ENCODE measurements around the gene SLC36A3. TPM values are rescaled to one million over a fixed set of nuclear protein-coding genes. Genes with fewer than 3 reads are reported as not detected.

SLC36A3 gene
- total RNA-seq, 1 donor from 2014 or later, result not detected

- intact Hi-C loops (cut with micrococcal nuclease), result loop anchor here (1.0 kb wide), 1 partner anchor 11 kb away; the partner anchor contains the start of gene GM2A
Measured at GRCh38 chr5:151264113-151264512, 39.5 kb downstream of the SLC36A3 start.

GRCh38 chr5:151262532-151262931 lies 41.0 kb downstream of the SLC36A3 start:
- intact Hi-C loops (cut with micrococcal nuclease), result no loop called here

DNA sequence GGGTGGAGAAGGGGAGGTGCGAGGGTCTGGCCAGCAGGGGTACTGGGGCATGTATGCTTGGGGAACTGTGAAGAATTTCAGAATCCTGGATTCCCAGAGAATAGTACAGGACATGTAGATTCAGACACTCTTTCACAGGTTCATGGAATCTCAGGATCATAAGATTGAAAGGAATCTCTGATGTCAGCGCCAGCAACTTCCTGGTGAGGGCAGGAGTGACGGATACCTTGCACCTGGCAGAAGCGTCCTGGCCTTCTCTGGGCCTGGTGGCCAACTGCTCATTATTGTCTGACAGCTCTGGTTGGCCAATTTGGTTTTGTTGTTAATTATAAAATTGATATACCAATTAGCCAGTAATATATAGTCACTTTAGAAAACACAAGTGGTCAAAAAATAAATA lies 43.6 kb downstream of the SLC36A3 start:
- intact Hi-C loops (cut with micrococcal nuclease), result no loop called here

- intact Hi-C loops (cut with micrococcal nuclease), result no loop called here
Measured at GRCh38 chr5:151258816-151259215, 44.8 kb downstream of the SLC36A3 start.

DNA sequence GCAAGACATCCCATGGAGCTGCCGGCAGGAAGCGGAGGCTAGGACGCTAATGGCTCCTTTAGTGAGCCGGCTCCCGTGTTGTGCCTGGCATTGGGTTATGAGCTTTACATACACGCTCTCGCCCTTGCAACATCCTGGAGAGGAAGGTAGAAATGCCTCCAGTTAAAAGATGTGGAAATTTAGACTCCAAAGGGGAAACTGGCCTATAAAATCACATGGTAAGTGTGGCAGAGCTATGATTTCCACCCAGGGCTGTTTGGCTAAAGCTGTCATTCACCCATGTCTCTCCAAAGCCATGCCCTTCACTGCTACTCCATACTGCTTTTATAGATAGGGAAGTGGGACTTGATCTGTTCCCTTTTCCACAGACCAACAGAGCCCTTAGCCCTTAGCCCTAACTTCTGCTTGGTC lies 45.4 kb downstream of the SLC36A3 start:
- intact Hi-C loops (cut with micrococcal nuclease), result no loop called here

DNA sequence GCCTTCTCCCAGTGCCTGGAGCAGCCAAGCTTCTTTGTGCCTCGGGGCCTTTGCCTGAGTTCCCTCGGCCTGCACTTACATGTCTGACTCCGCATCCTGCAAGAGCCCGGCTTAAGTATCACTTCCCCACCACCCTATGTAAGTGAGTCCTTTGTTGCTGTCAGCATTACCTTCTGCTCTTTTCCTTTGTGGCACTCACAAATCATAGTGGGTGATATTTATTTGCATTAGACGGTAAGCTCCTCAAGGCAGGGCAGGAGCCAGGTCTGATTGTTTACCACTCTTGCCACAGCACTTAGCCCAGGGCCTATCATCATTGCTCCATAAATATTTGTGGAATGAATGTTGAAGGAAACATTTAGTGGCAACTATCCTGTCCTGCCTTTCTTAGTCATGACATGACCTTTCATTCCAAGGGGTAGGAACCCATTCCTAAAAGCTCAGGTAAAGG lies 45.8 kb downstream of the SLC36A3 start:
- intact Hi-C loops (cut with micrococcal nuclease), result no loop called here

DNA sequence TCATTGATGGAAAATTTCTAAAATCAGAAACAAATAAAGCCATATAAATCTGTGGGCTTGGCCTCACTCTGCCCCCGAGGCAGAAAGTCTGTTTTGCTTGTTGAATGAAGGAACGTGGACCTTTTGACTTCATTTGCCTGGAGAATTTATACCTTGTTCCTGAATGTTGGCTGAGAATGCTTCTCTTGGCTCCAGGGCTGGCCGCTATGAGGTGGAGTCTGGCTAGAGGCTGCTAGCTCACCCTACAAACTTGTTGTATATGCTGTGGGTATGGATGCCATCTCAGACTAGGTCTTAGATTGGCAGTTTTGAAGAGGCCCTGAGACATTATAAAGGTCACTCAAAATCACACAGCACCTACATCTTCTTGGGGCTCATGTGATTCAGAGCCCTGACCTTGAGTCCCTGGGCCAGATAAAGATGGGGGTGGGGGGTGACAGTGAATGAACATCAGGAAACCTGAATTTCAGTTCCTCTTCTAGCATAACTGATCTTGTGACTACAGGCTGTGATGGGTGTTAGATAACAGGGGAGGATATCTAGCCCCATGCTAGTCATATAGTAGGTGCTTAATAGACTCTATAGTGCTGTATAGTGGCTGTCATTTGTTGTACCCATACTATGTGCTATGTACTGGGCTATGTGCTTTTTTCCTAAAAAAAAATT lies 47.8 kb downstream of the SLC36A3 start:
- intact Hi-C loops (cut with micrococcal nuclease), result no loop called here

GRCh38 chr5:151254990-151255389 lies 48.6 kb downstream of the SLC36A3 start:
- intact Hi-C loops (cut with micrococcal nuclease), result loop anchor here (5.0 kb wide), 3 partner anchors 473 to 1898 kb away; partner anchors contain the start of genes PCYOX1L and RPS14

DNA sequence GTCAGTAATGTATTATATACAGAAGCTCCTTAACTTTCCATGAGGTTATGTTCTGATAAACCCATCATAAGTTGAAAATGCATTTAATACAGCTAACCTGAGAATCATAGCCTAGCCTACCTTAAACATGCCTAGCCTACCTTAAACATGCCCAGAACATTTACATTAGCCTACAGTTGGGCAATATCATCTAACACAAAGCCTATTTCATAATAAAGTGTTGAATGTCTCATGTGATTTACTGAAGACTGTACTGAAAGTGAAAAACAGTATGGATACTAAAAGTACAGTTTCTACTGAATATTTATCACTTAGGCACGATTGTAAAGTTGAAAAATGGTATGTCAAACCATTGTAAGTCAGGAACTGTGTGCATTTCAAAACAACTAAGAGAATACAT lies 49.0 kb downstream of the SLC36A3 start:
- intact Hi-C loops (cut with micrococcal nuclease), result loop anchor here (5.0 kb wide), 3 partner anchors 472 to 1897 kb away; partner anchors contain the start of genes PCYOX1L and RPS14

- intact Hi-C loops (cut with micrococcal nuclease), result loop anchor here (1.0 to 5.0 kb wide), 16 partner anchors 11 to 1896 kb away; partner anchors contain the start of genes ATOX1, CD74, G3BP1 and PCYOX1L
Measured at GRCh38 chr5:151253605-151253950, 50.0 kb downstream of the SLC36A3 start.

GRCh38 chr5:151252762-151253604 lies 50.6 kb downstream of the SLC36A3 start, which contains the start of gene GM2A:
Gene GM2A (plus strand): TSS chr5:151253185. CDS start chr5:151253217, 32 bp downstream.
- intact Hi-C loops (cut with micrococcal nuclease), result loop anchor here (1.0 to 5.0 kb wide), 23 partner anchors 11 to 1908 kb away; partner anchors contain the start of genes ANXA6, ATOX1, CD74 and G3BP1

GRCh38 chr5:151251621-151252020 lies 51.9 kb downstream of the SLC36A3 start:
- intact Hi-C loops (cut with micrococcal nuclease), result loop anchor here (1.0 to 5.0 kb wide), 15 partner anchors 28 to 1906 kb away; partner anchors contain the start of genes ANXA6, ATOX1, CD74 and GRPEL2

GRCh38 chr5:151251001-151251551 lies 52.5 kb downstream of the SLC36A3 start:
- intact Hi-C loops (cut with micrococcal nuclease), result loop anchor here (5.0 kb wide), 3 partner anchors 469 to 1894 kb away; partner anchors contain the start of genes PCYOX1L and RPS14

GRCh38 chr5:151250346-151251000 lies 53.1 kb downstream of the SLC36A3 start:
- intact Hi-C loops (cut with micrococcal nuclease), result loop anchor here (5.0 kb wide), 3 partner anchors 468 to 1893 kb away; partner anchors contain the start of genes PCYOX1L and RPS14

DNA sequence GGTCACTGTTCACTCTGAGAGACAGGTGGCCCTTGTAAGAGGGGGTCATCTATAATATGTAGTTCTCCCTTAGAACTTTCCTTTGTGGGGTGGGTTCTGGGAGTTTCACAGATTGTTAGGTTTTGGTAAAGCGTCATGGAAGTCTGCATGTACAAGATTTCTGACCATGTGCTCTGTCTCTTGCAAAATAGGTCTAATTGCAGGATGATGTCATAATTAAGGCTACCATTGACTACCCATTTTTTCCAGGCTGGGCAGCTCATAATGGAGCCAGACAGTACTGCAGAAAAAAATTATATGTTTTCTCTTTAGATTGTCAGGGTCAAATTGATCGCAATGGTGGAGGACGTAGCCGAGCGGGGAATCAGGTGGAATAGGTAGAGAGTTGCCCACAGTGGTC lies 54.3 kb downstream of the SLC36A3 start:
- intact Hi-C loops (cut with micrococcal nuclease), result no loop called here

GRCh38 chr5:151248651-151249050 lies 54.9 kb downstream of the SLC36A3 start:
- intact Hi-C loops (cut with micrococcal nuclease), result no loop called here

GRCh38 chr5:151245680-151246219 lies 57.8 kb downstream of the SLC36A3 start:
- intact Hi-C loops (cut with micrococcal nuclease), result no loop called here

DNA sequence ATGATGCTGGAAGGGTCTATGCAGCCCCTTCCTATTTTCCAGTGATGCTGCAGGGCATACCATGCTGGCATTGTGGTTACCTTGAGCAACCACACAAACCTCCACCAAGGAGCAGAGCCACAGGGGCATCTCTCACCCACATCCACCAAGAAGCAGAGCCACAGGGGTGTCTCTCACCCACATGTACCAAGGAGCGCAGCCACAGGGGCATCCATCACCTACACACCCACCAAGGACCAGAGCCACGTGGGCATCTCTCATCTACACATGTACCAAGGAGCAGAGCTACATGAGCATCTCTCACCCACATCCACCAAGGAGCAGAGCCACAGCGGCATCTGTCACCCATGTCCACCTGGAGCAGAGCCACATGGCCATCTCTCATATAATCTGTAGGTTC lies 59.4 kb downstream of the SLC36A3 start:
- intact Hi-C loops (cut with micrococcal nuclease), result no loop called here

GRCh38 chr5:151243564-151243963 lies 60.0 kb downstream of the SLC36A3 start:
- intact Hi-C loops (cut with micrococcal nuclease), result no loop called here

DNA sequence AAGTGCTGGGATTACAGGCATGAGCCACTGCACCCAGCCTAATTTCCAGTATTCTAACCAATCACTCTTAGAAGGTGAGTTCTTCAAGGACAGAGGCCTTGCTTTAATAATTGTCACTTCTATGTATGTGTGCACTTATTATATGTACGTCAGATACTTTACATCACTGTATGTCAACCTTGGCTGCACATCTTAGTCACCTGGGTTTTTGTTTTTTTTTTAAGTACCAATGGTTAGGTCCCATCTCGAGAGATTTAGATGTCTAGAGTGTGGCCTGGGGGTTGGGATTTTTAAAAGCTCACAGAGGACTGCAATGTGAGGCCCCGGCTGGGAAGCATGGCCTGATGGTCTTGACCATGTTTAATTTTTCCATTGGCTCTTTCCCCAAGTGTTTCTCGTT lies 60.4 kb downstream of the SLC36A3 start:
- intact Hi-C loops (cut with micrococcal nuclease), result no loop called here

Measured in T-helper 1 cell treated with Interleukin-12 subunit alpha and Interleukin-12 subunit beta and Interleukin-4 antibody, amounts not matched to agents 30 ng/mL and 1 ng/mL, for 36 hours (primary cell).